GM23248 (cell line): ENCODE data around the gene PDE3B.

ENCODE experiments used
- EZH2 ChIP-seq: fragments of 200-600 bp; sonication (generic); IDR thresholded peaks from 2 replicates; pipeline ENCODE4 v1.6.1; 2018; ENCODE audit warnings: antibody characterized with exemption, mild to moderate bottlenecking; ENCODE audit not compliant: insufficient read depth, poor library complexity, severe bottlenecking
- EZH2phosphoT487 ChIP-seq: fragments of 200-600 bp; sonication (generic); IDR thresholded peaks from 2 replicates; pipeline ENCODE4 v1.6.1; 2018; ENCODE audit warnings: antibody characterized with exemption, moderate library complexity, mild to moderate bottlenecking, low read depth; ENCODE audit not compliant: insufficient read depth

GRCh38 chr11:14818779-14819178 is 175.2 kb downstream of the PDE3B start:
- TF ChIP-seq EZH2 (no peak), EZH2phosphoT487 (no peak)
